Measurements from ENCODE around the gene SYT9.

DNA sequence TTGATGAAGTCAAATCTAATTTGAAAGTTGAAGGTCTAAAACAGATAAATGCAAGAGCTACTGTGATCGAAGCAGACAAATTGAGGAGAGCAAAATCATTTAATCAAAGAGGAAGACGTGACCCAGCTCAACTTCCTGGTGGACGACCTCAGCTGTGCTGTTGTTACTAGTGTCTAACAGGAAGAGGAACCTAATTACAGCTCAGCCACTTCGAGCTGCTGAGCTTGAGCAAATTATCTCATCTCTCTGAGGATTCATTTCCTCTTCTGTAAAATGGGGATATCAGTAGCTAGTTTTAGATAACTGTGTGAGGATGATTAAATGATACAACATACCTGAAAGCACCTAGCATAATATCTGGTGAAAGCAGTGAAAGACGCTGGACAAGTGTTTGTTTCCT lies 185.0 kb downstream of the SYT9 start:
- no peak for TF ChIP-seq POLR2A (IDR thresholded peaks at IDR 0.05)
- TF ChIP-seq, protein P1, sequence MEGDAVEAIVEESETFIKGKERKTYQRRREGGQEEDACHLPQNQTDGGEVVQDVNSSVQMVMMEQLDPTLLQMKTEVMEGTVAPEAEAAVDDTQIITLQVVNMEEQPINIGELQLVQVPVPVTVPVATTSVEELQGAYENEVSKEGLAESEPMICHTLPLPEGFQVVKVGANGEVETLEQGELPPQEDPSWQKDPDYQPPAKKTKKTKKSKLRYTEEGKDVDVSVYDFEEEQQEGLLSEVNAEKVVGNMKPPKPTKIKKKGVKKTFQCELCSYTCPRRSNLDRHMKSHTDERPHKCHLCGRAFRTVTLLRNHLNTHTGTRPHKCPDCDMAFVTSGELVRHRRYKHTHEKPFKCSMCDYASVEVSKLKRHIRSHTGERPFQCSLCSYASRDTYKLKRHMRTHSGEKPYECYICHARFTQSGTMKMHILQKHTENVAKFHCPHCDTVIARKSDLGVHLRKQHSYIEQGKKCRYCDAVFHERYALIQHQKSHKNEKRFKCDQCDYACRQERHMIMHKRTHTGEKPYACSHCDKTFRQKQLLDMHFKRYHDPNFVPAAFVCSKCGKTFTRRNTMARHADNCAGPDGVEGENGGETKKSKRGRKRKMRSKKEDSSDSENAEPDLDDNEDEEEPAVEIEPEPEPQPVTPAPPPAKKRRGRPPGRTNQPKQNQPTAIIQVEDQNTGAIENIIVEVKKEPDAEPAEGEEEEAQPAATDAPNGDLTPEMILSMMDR (IDR thresholded peaks at IDR 0.05) = no peak
- no peak for TF ChIP-seq POLR2AphosphoS5 (IDR thresholded peaks at IDR 0.05)

All from prostate gland (tissue), 2 donors.